Left forelimb (tissue), 1 donor: Measurements from ENCODE around the gene MAMDC2.
A peak's percentile ranks its signal among the peaks of the same experiment; 100 is the strongest.
"Not testable (repeated sequence)": the region's sequence is repeated elsewhere in the genome, so short reads cannot be mapped to it uniquely, and the experiment has no call there.

ENCODE experiments used
- DNase-seq: peaks from one replicate; pipeline ENCODE4 v3.0.0-alpha.2; 2018; ENCODE audit warnings: low spot score

MAMDC2 gene

GRCh38 chr9:70197216-70198044 lies 153.8 kb downstream of the MAMDC2 start:
- no peak for DNase-seq

GRCh38 chr9:70204743-70205142 lies 161.1 kb downstream of the MAMDC2 start:
- DNase-seq, result not testable (repeated sequence)

- no peak for DNase-seq
Measured at GRCh38 chr9:70205366-70206020, 161.8 kb downstream of the MAMDC2 start.

GRCh38 chr9:70217029-70217428 lies 173.4 kb downstream of the MAMDC2 start:
- DNase-seq, result no peak

- no peak for DNase-seq
Measured at GRCh38 chr9:70218767-70219166, 175.1 kb downstream of the MAMDC2 start.

- DNase-seq, result no peak
Measured at GRCh38 chr9:70220216-70220615, 176.6 kb downstream of the MAMDC2 start.

GRCh38 chr9:70222354-70222753 lies 178.7 kb downstream of the MAMDC2 start:
- no peak for DNase-seq

- DNase-seq, result no peak
Measured at GRCh38 chr9:70228118-70228517, 184.5 kb downstream of the MAMDC2 start.

GRCh38 chr9:70228611-70229010 lies 185.0 kb downstream of the MAMDC2 start:
- DNase-seq, result no peak

- DNase-seq, result no peak
Measured at GRCh38 chr9:70229026-70229425, 185.4 kb downstream of the MAMDC2 start.

- no peak for DNase-seq
Measured at GRCh38 chr9:70229579-70229978, 185.9 kb downstream of the MAMDC2 start.

- DNase-seq, result no peak
Measured at GRCh38 chr9:70232476-70232875, 188.8 kb downstream of the MAMDC2 start.

- DNase-seq, result not testable (repeated sequence)
Measured at GRCh38 chr9:70234208-70234607, 190.6 kb downstream of the MAMDC2 start.

GRCh38 chr9:70245952-70246351 lies 202.3 kb downstream of the MAMDC2 start:
- DNase-seq, result not testable (repeated sequence)

GRCh38 chr9:70250221-70250620 lies 206.6 kb downstream of the MAMDC2 start:
- no peak for DNase-seq

GRCh38 chr9:70255486-70255885 lies 211.8 kb downstream of the MAMDC2 start:
- DNase-seq, result no peak

GRCh38 chr9:70256123-70256551 lies 212.5 kb downstream of the MAMDC2 start:
- DNase-seq, result peak; percentile 68

- DNase-seq, result no peak
Measured at GRCh38 chr9:70257502-70257901, 213.9 kb downstream of the MAMDC2 start.

- DNase-seq, result peak; percentile 70
Measured at GRCh38 chr9:70257991-70258691, 214.5 kb downstream of the MAMDC2 start.

GRCh38 chr9:70258692-70259511 lies 215.3 kb downstream of the MAMDC2 start, which contains the start of gene SMC5:
Gene SMC5 (plus strand): TSS chr9:70258978. CDS start chr9:70259079, 101 bp downstream.
- DNase-seq, result peak; percentile 97

GRCh38 chr9:70259512-70259802 lies 215.8 kb downstream of the MAMDC2 start:
- peak; percentile 64 for DNase-seq

GRCh38 chr9:70260007-70260443 lies 216.4 kb downstream of the MAMDC2 start:
- DNase-seq, result no peak
